H1 (cell line): ENCODE measurements around the gene SSX5. TPM values are rescaled to one million over a fixed set of nuclear protein-coding genes. Genes with fewer than 3 reads are reported as not detected.

Experiments used
- CTCF ChIA-PET: fragments of 300-600 bp; sonication (Branson Sonifier 250); formaldehyde crosslinking; loops from one replicate; lab custom pipeline; 2021; ENCODE audit not compliant: partially characterized antibody; lab: Charles Lee
- POLR2A ChIA-PET: fragments of 300-600 bp; sonication (Branson Sonifier 250); formaldehyde crosslinking; loops from one replicate; lab custom pipeline; 2021; ENCODE audit warnings: inconsistent platforms; ENCODE audit not compliant: partially characterized antibody; lab: Charles Lee
- DNase-seq, 2 experiments: peaks; one replicate each; pipeline versions ENCODE4 v3.0.0 to v3.0.0-alpha.2; 2010 to 2022; ENCODE audit warnings: low spot score in 2 of 2, low read depth in 1 of 2, mixed read lengths in 1 of 2
- FAIRE-seq: peaks from 2 replicates; lab custom pipeline; 2011; peaks lifted over from hg19 to GRCh38; lab: Jason Lieb, UNC
- H2AFZ ChIP-seq: 2 replicates; pipeline ENCODE4 v1.8.1; 2012; ENCODE audit warnings: low read length, inconsistent platforms
- H2AK5ac ChIP-seq: 2 replicates; pipeline ENCODE4 v1.6.1; 2013; ENCODE audit warnings: low read depth, low read length
- H2BK120ac ChIP-seq: replicated peaks from 2 replicates; pipeline ENCODE3; 2013; ENCODE audit warnings: low read depth, low read length, inconsistent platforms
- H2BK12ac ChIP-seq: 2 replicates; pipeline ENCODE4 v1.6.1; 2013; ENCODE audit warnings: low read depth, low read length
- H2BK15ac ChIP-seq: 2 replicates; pipeline ENCODE4 v1.6.1; 2013; ENCODE audit warnings: low read length
- H2BK20ac ChIP-seq: 2 replicates; pipeline ENCODE4 v1.6.1; 2013; ENCODE audit warnings: low read length
- H2BK5ac ChIP-seq: 2 replicates; pipeline ENCODE4 v1.6.1; 2013; ENCODE audit warnings: low read depth, low read length
- H3K14ac ChIP-seq: 2 replicates; pipeline ENCODE4 v1.6.1; 2013; ENCODE audit warnings: inconsistent platforms; ENCODE audit not compliant: insufficient read length
- H3K18ac ChIP-seq: 2 replicates; pipeline ENCODE4 v1.6.1; 2013; ENCODE audit warnings: low read length; ENCODE audit errors: extremely low read depth
- H3K23ac ChIP-seq: 2 replicates; pipeline ENCODE4 v1.6.1; 2013; ENCODE audit warnings: inconsistent platforms; ENCODE audit not compliant: insufficient read length
- H3K23me2 ChIP-seq: 2 replicates; pipeline ENCODE4 v1.6.1; 2013; ENCODE audit warnings: low read depth, low read length
- H3K27ac ChIP-seq: 2 replicates; pipeline ENCODE4 v1.6.1; 2011; ENCODE audit warnings: low read depth, low read length, inconsistent platforms
- H3K27me3 ChIP-seq, 4 experiments: replicated peaks in 1 of 4; 1 replicate in 1 of 4; 2 replicates in 3 of 4; pipeline versions ENCODE4 v1.6.1 to v1.8.1; 2011 to 2013; ENCODE audit warnings: low read length in 3 of 4, mild to moderate bottlenecking in 3 of 4, inconsistent platforms in 2 of 4, mixed read lengths in 2 of 4, moderate library complexity in 1 of 4; ENCODE audit not compliant: control insufficient read depth in 3 of 4, insufficient read depth in 3 of 4; ENCODE audit errors: extremely low read depth in 1 of 4
- H3K36me3 ChIP-seq, 4 experiments: 2 replicates each; pipeline versions ENCODE4 v1.6.1 to v1.8.1; 2011 to 2013; ENCODE audit warnings: mild to moderate bottlenecking in 4 of 4, low read length in 3 of 4, moderate library complexity in 2 of 4, control low read depth in 1 of 4, inconsistent platforms in 1 of 4; ENCODE audit not compliant: insufficient read depth in 4 of 4, control insufficient read depth in 2 of 4
- H3K4ac ChIP-seq: replicated peaks from 2 replicates; pipeline ENCODE3; 2013; ENCODE audit warnings: low read length, low read depth, mixed read lengths, inconsistent platforms; ENCODE audit not compliant: insufficient read length
- H3K4me1 ChIP-seq, 4 experiments: replicated peaks in 1 of 4; 1 replicate in 1 of 4; 2 replicates in 3 of 4; pipeline versions ENCODE4 v1.6.1 to v1.8.1; 2011 to 2013; ENCODE audit warnings: low read length in 3 of 4, inconsistent platforms in 2 of 4, mixed read lengths in 1 of 4; ENCODE audit not compliant: insufficient read depth in 4 of 4, control insufficient read depth in 3 of 4
- H3K4me2 ChIP-seq, 2 experiments: 2 replicates each; pipeline versions ENCODE4 v1.6.1 to v1.8.1; 2011 to 2013; ENCODE audit warnings: low read depth in 2 of 2, low read length in 2 of 2, control low read depth in 1 of 2, inconsistent platforms in 1 of 2, mild to moderate bottlenecking in 1 of 2; ENCODE audit not compliant: insufficient read depth in 1 of 2
- H3K4me3 ChIP-seq, 4 experiments: fragments of 200-600, 300-600 bp in 1 of 4; sonication (generic), shearing (Covaris generic), sonication (Bioruptor Twin) in 1 of 4; 2 replicates each; pipeline versions ENCODE4 v1.5.1 to v1.8.1; 2011 to 2016; ENCODE audit warnings: low read length in 4 of 4, low read depth in 3 of 4, control low read depth in 2 of 4, inconsistent platforms in 2 of 4, mild to moderate bottlenecking in 2 of 4, mixed read lengths in 1 of 4, moderate library complexity in 1 of 4; ENCODE audit not compliant: insufficient read depth in 2 of 4; ENCODE audit errors: extremely low read depth in 1 of 4
- H3K56ac ChIP-seq: replicated peaks from 2 replicates; pipeline ENCODE3; 2013; ENCODE audit warnings: low read depth, mild to moderate bottlenecking, mixed read lengths, low read length, inconsistent platforms; ENCODE audit not compliant: insufficient read length
- H3K79me1 ChIP-seq: 2 replicates; pipeline ENCODE4 v1.6.1; 2013; ENCODE audit warnings: low read depth, low read length, control low read depth
- H3K79me2 ChIP-seq, 2 experiments: 2 replicates each; pipeline versions ENCODE4 v1.6.1 to v1.8.1; 2012 to 2013; ENCODE audit warnings: low read length in 2 of 2, mild to moderate bottlenecking in 2 of 2, inconsistent platforms in 1 of 2; ENCODE audit not compliant: insufficient read depth in 2 of 2, control insufficient read depth in 1 of 2
- H3K9ac ChIP-seq, 4 experiments: replicated peaks in 1 of 4; 1 replicate in 1 of 4; 2 replicates in 3 of 4; pipeline versions ENCODE4 v1.6.1 to v1.8.1; 2011 to 2013; ENCODE audit warnings: low read depth in 3 of 4, low read length in 3 of 4, control low read depth in 2 of 4, mild to moderate bottlenecking in 2 of 4, moderate library complexity in 2 of 4, inconsistent platforms in 1 of 4; ENCODE audit errors: extremely low read depth in 1 of 4
- H3K9me3 ChIP-seq, 2 experiments: 2 replicates each; pipeline versions ENCODE4 v1.6.1 to v1.8.1; 2012 to 2013; ENCODE audit warnings: mild to moderate bottlenecking in 2 of 2, moderate library complexity in 2 of 2, control low read depth in 1 of 2, inconsistent platforms in 1 of 2, low read depth in 1 of 2, low read length in 1 of 2, mixed read lengths in 1 of 2; ENCODE audit not compliant: insufficient read depth in 2 of 2
- H4K20me1 ChIP-seq, 2 experiments: replicated peaks in 1 of 2; 2 replicates each; pipeline versions ENCODE3 to v1.8.1; 2011 to 2013; ENCODE audit warnings: inconsistent platforms in 2 of 2, low read length in 2 of 2, mild to moderate bottlenecking in 1 of 2; ENCODE audit not compliant: insufficient read depth in 2 of 2, control insufficient read depth in 1 of 2
- H4K5ac ChIP-seq: 2 replicates; pipeline ENCODE4 v1.6.1; 2013; ENCODE audit warnings: low read length, low read depth, mixed read lengths, inconsistent platforms; ENCODE audit not compliant: insufficient read length
- H4K8ac ChIP-seq: 2 replicates; pipeline ENCODE4 v1.8.0; 2013; ENCODE audit warnings: mild to moderate bottlenecking, moderate library complexity, low read length, inconsistent platforms; ENCODE audit not compliant: insufficient read depth; ENCODE audit errors: extremely low read depth
- H4K91ac ChIP-seq: replicated peaks from 2 replicates; pipeline ENCODE3; 2013; ENCODE audit warnings: low read length, mixed read lengths, inconsistent platforms; ENCODE audit not compliant: insufficient read length
- CREB1 ChIP-seq: IDR thresholded peaks from 2 replicates; pipeline ENCODE4 v1.6.1; 2012; ENCODE audit warnings: inconsistent platforms
- CTBP2 ChIP-seq: IDR thresholded peaks from 2 replicates; pipeline ENCODE4 v1.7.0; 2011; ENCODE audit warnings: borderline replicate concordance, mild to moderate bottlenecking, moderate library complexity, mixed read lengths, low read length; ENCODE audit not compliant: insufficient read depth, insufficient read length
- EGR1 ChIP-seq: IDR thresholded peaks from 2 replicates; pipeline ENCODE4 v1.6.1; 2011; ENCODE audit warnings: low read depth, low read length, borderline replicate concordance
- GTF2F1 ChIP-seq: IDR thresholded peaks from 2 replicates; pipeline ENCODE4 v1.6.1; 2012; ENCODE audit warnings: low read depth, low read length, improper control_type of control experiment, borderline replicate concordance
- KDM1A ChIP-seq: fragments of 200-600, 300-600 bp; sonication (generic); IDR thresholded peaks from 2 replicates; pipeline ENCODE4 v1.7.1; 2016; ENCODE audit warnings: mild to moderate bottlenecking, low read length, borderline replicate concordance
- KDM4A ChIP-seq: IDR thresholded peaks from one replicate; pipeline ENCODE4 v1.7.1; 2012; ENCODE audit warnings: low read depth, mild to moderate bottlenecking, moderate library complexity, low read length, inconsistent platforms; ENCODE audit not compliant: severe bottlenecking
- PHF8 ChIP-seq: fragments of 200-600 bp; sonication (generic); conservative IDR thresholded peaks from 2 replicates; pipeline ENCODE4 v1.7.1; 2012; ENCODE audit warnings: low read depth, mild to moderate bottlenecking, inconsistent platforms, low read length, moderate library complexity
- RFX5 ChIP-seq: IDR thresholded peaks from 2 replicates; pipeline ENCODE4 v1.6.1; 2011; ENCODE audit warnings: low read depth, low read length, improper control_type of control experiment, borderline replicate concordance
- RNF2 ChIP-seq: fragments of 200-900, 300-1000 bp; sonication (generic); IDR thresholded peaks from 2 replicates; pipeline ENCODE4 v1.7.1; 2016; ENCODE audit warnings: borderline replicate concordance, low read depth, mild to moderate bottlenecking, antibody characterized with exemption, low read length; ENCODE audit not compliant: poor library complexity, severe bottlenecking; ENCODE audit errors: missing control alignments
- SIRT6 ChIP-seq: IDR thresholded peaks from one replicate; pipeline ENCODE4 v1.7.1; 2012; ENCODE audit warnings: low read length, inconsistent platforms
- SP2 ChIP-seq: IDR thresholded peaks from 2 replicates; pipeline ENCODE4 v1.6.1; 2012; ENCODE audit warnings: mild to moderate bottlenecking, low read length, inconsistent platforms
- SRF ChIP-seq: IDR thresholded peaks from 2 replicates; pipeline ENCODE4 v1.6.1; 2011; ENCODE audit warnings: mild to moderate bottlenecking, low read depth, low read length, moderate library complexity
- TAF1 ChIP-seq: IDR thresholded peaks from 2 replicates; pipeline ENCODE4 v1.6.1; 2011; ENCODE audit warnings: mild to moderate bottlenecking, low read depth, low read length
- WGBS, 2 experiments: shearing (Covaris generic) in 1 of 2; methylation state at CpG; one replicate each; pipeline versions ENCODE4 v1.1.6 to v1.1.7; 2013 to 2015; ENCODE audit warnings: low lambda C conversion rate in 2 of 2, mixed read lengths in 2 of 2, inconsistent platforms in 1 of 2, low coverage in 1 of 2, missing lambda C conversion rate in 1 of 2; ENCODE audit not compliant: insufficient replicate concordance in 2 of 2, insufficient coverage in 1 of 2, insufficient read length in 1 of 2; ENCODE audit errors: extremely low coverage in 1 of 2, missing lambda C conversion rate in 1 of 2; 5-methylcytosine and 5-hydroxymethylcytosine counted together
- polyA plus RNA-seq, 7 experiments: library from polyadenylated mRNA; depleted of rRNA in 3 of 7; stranded (reverse) in 5 of 7; unstranded in 2 of 7; fragments of >200 nt in 5 of 7; fragments of 200-250 nt in 2 of 7; gene quantifications; 1 replicate in 5 of 7; 2 replicates in 1 of 7; 4 replicates in 1 of 7; pipeline versions ENCODE4 v1.2.1 to v1.2.3, GENCODE V29; 2011 to 2013; ENCODE audit warnings: missing spikeins in 2 of 7, mixed read lengths in 2 of 7
- total RNA-seq: library from RNA; stranded (reverse); fragmentation: NEBNext Ultra II Directional; extraction: Animal tissue kit (Norgen Biotek cat#: 25700); gene quantifications from 2 replicates; pipeline ENCODE4 v1.2.1, GENCODE V29; 2021
- TF ChIP-seq, protein P1 (sequence below): IDR thresholded peaks from 2 replicates; pipeline ENCODE4 v1.6.1; 2011; ENCODE audit warnings: low read length, improper control_type of control experiment

Gene SSX5
- total and polyA plus RNA-seq, 2 of the 8 experiments (the other 6 are each of a cell fraction or from before 2014, with no cell fraction given), result not detected

DNA sequence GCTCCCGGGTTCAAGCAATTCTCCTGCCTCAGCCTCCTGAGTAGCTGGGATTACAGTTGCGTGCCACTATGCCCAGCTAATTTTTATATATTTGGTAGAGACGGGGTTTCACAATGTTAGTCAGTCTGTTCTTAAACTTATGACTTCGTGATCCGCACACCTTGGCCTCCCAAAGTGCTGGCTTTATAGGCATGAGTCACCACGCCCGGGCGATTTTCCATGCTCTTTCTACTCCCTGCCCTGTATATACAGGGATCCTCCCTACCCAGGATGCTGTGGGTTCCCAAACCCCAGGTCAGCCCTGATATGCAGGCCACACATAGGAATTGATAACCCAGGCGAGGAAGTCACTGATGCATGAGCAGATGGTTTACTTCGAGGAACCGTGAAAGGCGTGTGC lies 31.4 kb downstream of the SSX5 start:
- no peaks in the 10 kb centered on the region for H3K79me1 ChIP-seq
- CTCF ChIA-PET, result no interaction called here
- no peak overlapping the region for H2BK120ac ChIP-seq
- no peak for TF ChIP-seq EGR1
- TF ChIP-seq TAF1, result no peak
- no peak for TF ChIP-seq SRF
- TF ChIP-seq KDM4A, result no peak
- no peak for TF ChIP-seq CTBP2
- no peak for TF ChIP-seq GTF2F1
- TF ChIP-seq SIRT6, result no peak
- no peak for TF ChIP-seq RFX5
- TF ChIP-seq SP2, result no peak
- TF ChIP-seq CREB1, result no peak
- TF ChIP-seq, protein P1, sequence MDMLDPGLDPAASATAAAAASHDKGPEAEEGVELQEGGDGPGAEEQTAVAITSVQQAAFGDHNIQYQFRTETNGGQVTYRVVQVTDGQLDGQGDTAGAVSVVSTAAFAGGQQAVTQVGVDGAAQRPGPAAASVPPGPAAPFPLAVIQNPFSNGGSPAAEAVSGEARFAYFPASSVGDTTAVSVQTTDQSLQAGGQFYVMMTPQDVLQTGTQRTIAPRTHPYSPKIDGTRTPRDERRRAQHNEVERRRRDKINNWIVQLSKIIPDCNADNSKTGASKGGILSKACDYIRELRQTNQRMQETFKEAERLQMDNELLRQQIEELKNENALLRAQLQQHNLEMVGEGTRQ, result no peak
- TF ChIP-seq RNF2, result no peak
- TF ChIP-seq KDM1A, result no peak
- no peak for TF ChIP-seq PHF8

More for the DNA sequence above, 31.4 kb downstream of the SSX5 start:
- Histone ChIP-seq H4K5ac (no peak overlapping the region), H2BK12ac (no peak overlapping the region), H3K4me3 (no peak overlapping the region), H3K23me2 (no peaks in the 10 kb centered on the region), H3K9me3 (no peaks in the 10 kb centered on the region), H3K4me1 (no peaks in the 10 kb centered on the region), H2AFZ (no peak overlapping the region), H3K36me3 (no peaks in the 10 kb centered on the region), H3K4me2 (no peak overlapping the region), H3K27me3 (no peaks in the 10 kb centered on the region), H2BK5ac (no peak overlapping the region), H2AK5ac (no peak overlapping the region), H2BK15ac (no peak overlapping the region), H3K9ac (no peak overlapping the region), H2BK20ac (no peak overlapping the region), H3K79me2 (no peaks in the 10 kb centered on the region), H4K91ac (no peak overlapping the region), H3K56ac (no peak overlapping the region), H4K8ac (no peak overlapping the region), H3K23ac (no peak overlapping the region), H3K27ac (no peak overlapping the region), H3K14ac (no peak overlapping the region), H4K20me1 (no peaks in the 10 kb centered on the region), H3K4ac (no peak overlapping the region), H3K18ac (no peak overlapping the region)
- FAIRE-seq, result no peak
- POLR2A ChIA-PET, result no interaction called here
- WGBS, 2 experiments, result 94% methylated on average over 11 of the region's 12 CpGs; no CpG with 5 or more reads in 1 of the 2 experiments
- no peak for DNase-seq
